GM11168 (cell line): ENCODE data around the gene IMP4.

ENCODE experiments used
- in situ Hi-C: fragments of 300-500 bp; cut with MboI; formaldehyde crosslinking; loops from one replicate; pipeline ENCODE4 v1.12.0; 2022; ENCODE audit warnings: low sequenced_read_pairs; ENCODE audit not compliant: unreplicated experiment

Gene IMP4

DNA sequence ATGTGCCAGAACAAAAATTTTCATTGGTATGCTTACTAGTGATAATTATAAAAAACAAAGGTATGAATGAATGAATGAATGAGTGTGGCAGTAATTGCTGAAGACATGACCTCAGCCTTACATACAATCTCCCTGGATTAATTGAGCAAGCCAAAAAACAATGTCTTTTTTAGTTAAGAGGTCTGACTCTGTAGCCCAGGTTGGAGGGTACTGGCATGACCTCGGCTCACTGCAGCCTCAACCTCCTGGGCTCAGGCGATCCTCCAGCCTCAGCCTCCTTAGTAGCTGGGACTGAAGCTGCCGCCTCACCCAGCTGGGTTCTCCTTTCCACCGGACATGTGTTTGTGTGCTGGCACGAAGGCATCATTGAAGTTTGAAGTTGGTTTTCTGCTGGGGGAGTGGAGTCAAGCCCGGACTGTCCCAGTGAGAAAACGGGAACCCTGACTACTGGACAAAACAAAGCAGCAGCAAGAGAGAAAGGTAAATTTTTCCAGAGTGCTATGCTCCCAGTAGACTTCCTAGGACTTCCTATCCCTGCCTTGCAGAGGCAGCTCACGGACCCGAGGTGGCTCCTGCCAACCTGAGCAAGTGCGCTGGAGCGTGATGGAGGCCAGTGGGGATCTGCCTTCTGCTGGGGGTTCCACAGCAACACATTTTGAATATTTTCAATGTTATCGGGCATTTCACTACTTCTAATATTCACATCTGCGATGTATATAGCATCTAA lies 6.4 kb upstream of the IMP4 start:
- in situ Hi-C loops, result loop anchor here (10.0 kb wide), 1 partner anchor 152 kb away; the partner anchor contains the start of genes MZT2B and SMPD4

DNA sequence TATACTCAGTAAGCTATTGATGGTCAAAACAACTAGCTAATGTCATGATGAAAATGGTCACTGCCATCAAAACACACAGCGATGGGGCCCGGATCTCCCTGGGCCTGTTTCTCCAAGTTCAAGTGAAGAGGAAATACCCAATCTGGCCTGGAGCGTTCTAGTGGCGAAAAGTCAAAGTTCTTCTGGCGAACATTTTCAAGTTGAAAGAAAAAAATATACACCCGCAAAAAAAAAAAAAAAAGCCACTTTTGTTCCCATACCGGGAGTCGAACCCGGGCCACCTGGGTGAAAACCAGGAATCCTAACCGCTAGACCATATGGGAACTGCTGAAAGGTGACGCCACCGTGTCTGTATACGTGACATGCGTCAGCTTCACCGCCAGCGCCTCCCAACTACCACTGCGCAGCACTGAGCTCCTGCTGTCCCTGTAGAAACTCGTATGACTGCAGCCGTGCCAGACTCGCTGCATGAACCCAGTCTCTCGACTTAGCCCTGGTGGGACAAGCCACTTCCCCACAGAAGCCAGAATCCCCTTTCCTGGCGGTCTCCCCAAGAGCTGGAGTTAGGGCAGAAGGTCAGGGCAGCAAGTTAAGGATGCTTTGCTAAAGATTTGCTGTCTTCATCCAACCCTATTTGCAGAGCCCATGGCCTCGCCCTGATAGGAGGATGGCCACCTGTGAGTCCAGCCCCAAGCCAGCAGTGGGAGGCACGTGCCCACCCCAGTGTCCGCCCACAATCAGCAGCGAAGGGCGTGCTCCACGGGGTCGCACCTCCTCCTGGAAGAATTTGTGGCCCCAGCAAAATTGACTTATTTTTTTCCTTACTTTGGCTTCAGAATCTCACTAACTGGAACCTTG lies 5.6 kb upstream of the IMP4 start:
- in situ Hi-C loops, result loop anchor here (10.0 kb wide), 1 partner anchor 152 kb away; the partner anchor contains the start of genes MZT2B and SMPD4

GRCh38 chr2:130337735-130338325 lies 4.9 kb upstream of the IMP4 start:
- in situ Hi-C loops, result loop anchor here (10.0 kb wide), 1 partner anchor 153 kb away; the partner anchor contains the start of genes MZT2B and SMPD4

DNA sequence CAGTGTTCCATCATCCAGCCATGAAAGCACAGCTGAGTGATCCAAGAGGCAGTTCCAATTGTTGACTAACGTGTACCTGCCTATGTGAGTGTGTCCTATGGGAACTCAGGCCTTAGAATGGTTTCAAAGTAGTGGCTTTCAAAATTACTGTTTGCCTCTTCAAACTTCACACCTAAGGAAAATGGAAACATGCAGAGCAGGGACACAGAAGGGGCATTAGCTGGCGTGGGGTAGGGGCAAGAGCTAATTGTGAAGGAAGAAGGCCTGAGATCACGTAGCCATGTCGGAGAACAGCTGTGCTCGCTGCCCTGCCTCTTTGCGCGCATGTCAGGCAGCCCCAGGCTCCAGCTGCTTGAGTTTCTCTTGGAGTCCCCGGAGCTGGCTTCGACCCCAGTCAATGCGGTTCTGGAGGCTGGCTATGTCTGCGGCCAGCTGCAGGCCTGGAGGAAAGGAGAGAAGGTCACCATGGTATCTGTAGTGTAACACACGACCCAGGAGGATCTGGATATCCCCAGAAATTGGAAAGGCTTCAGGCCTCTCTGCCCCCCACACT lies 3.8 kb upstream of the IMP4 start:
- in situ Hi-C loops, result loop anchor here (10.0 kb wide), 1 partner anchor 154 kb away; the partner anchor contains the start of genes MZT2B and SMPD4

GRCh38 chr2:130339885-130340745 lies 2.6 kb upstream of the IMP4 start:
- in situ Hi-C loops, result loop anchor here (10.0 kb wide), 1 partner anchor 155 kb away; the partner anchor contains the start of genes MZT2B and SMPD4

GRCh38 chr2:130341562-130342019 lies 1.1 kb upstream of the IMP4 start:
- in situ Hi-C loops, result no loop called here

- in situ Hi-C loops, result no loop called here
These were observed 621 bp upstream of the IMP4 start for GRCh38 chr2:130342020-130342532.

- in situ Hi-C loops, result no loop called here
These were observed 1.9 kb downstream of the IMP4 start for GRCh38 chr2:130344578-130344977.

DNA sequence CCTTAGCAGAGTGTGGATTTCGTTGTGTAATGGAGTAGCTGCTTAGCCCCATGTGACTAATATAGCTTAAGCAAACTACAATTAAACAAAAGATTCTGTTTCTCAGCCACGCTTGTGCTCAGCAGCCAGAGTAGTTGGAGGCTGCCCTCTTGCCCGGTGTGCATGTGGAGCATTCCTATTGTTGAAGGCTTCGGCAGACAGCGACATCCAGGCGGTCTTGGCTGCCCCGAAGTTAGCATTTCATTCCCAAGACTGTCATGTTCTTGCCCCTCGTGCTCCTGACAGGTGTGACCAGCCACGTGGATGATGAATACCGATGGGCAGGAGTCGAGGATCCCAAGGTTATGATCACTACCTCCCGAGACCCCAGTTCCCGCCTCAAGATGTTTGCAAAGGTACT lies 2.4 kb downstream of the IMP4 start:
- in situ Hi-C loops, result no loop called here

DNA sequence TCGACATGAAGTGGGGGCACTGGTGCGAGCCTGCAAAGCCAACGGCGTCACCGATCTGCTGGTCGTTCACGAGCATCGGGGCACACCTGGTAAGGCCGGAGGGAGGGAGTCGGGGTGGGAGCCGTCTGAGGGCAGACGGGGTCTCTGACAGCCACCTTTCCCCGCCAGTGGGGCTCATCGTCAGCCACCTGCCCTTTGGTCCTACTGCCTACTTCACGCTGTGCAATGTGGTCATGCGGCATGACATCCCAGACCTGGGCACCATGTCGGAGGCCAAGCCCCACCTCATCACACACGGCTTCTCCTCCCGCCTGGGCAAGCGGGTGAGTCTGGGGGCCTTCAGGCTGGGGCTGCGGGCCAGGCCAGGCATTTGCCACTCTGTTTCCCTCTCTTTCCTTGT lies 2.9 kb downstream of the IMP4 start:
- in situ Hi-C loops, result no loop called here

DNA sequence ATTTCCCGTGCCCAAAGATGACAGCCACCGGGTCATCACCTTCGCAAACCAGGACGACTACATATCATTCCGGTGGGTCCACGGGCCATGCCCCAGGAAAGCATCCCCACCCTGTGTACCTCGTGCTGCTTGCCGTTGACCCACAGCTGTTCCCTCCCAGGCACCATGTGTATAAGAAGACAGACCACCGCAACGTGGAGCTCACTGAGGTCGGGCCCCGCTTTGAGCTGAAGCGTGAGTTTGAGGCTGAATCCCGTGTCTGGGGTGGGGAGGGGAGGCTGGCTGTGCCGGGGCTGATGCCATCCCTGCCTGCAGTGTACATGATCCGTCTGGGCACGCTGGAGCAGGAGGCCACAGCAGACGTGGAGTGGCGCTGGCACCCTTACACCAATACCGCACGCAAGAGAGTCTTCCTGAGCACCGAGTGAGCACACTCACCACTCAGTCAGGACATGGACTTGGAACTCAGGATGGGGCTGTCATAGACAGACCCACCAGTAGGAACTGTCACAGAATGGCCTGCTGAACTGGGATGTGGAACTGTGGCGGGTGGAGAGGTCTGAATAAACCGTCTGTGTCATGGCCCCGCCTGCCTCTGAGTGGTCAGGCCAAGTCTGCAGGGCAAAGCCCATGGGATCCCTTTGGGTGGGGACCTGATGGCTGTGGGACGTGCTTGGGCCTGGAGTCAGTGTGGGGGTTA lies 3.5 kb downstream of the IMP4 start:
- in situ Hi-C loops, result no loop called here

GRCh38 chr2:130346741-130347066 lies 4.0 kb downstream of the IMP4 start:
- in situ Hi-C loops, result no loop called here

GRCh38 chr2:130347220-130347925 lies 4.7 kb downstream of the IMP4 start:
- in situ Hi-C loops, result no loop called here

- in situ Hi-C loops, result no loop called here
These were observed 6.5 kb downstream of the IMP4 start for GRCh38 chr2:130349174-130349573.

- in situ Hi-C loops, result no loop called here
These were observed 9.0 kb downstream of the IMP4 start for GRCh38 chr2:130351711-130352110.

DNA sequence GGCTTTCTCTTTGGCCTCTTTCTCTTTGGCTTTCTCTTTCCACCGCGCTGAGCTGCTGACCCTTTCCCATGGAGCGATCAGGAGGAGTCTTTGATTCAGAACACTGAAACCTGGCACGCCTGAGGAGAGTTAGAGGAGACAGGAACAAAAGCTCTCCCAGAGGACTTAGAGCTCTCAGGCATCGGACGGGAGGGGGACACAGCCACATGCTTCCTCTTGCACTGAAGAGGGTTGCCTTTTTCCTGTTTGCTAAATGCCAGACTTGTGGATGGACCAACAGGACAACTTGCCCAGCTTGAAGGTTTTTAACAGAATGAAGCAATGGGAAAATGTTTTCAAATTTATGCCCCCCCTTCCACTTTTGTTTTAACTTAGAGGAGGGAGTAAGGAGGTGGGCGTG lies 9.5 kb downstream of the IMP4 start:
- in situ Hi-C loops, result no loop called here

GRCh38 chr2:130353291-130354138 lies 10.8 kb downstream of the IMP4 start:
- in situ Hi-C loops, result no loop called here

DNA sequence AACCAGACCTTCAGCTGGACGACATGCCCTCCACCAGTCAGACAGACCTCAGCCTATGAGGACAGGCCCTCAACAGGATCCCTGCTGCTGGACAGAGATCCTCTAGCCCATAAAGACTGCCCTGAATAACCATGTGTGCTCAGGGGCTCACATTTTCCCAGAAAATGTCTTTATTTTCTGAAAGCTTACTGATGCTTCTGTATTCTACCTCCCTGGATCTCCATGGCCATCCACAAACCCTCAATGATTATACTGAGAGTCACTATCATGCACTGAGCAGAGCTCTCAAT lies 11.4 kb downstream of the IMP4 start:
- in situ Hi-C loops, result no loop called here
